ENCODE results near the gene CPXCR1.
"Not testable (repeated sequence)": the region's sequence is repeated elsewhere in the genome, so short reads cannot be mapped to it uniquely, and the experiment has no call there.

The CPXCR1 gene

DNA sequence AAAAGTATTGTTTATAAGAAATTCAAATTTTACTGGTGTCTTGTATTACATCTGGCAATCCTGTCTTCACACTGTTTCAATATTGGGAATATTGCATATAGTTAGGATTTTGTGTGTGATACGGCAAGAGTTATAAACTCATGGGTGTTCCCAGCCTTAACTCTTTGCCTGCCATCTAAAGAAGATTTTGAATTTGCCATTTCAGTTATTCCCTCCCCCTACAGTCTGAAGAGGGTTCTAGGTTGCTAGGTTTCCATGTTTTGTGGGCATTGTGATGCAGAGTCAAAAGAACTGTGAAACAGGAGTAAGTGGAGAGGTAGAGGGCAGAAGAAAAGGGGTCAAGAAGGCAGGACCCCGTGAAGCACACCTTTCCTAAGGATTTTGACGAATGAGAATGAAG is at the start of gene CPXCR1:
Gene CPXCR1, plus strand, starts transcription at position 301 of the 400 bp plus-strand sequence. CDS start 6,190 bp downstream, outside the sequence.
- DNase-seq (ENCODE audit: low spot score), result no peak

- no peak for DNase-seq (ENCODE audit: low spot score)
Measured at GRCh38 chrX:88735835-88736234, 11.2 kb upstream of the CPXCR1 start.

- not testable (repeated sequence) for DNase-seq (ENCODE audit: low spot score)
Measured at GRCh38 chrX:88746215-88746614, 810 bp upstream of the CPXCR1 start.

DNA sequence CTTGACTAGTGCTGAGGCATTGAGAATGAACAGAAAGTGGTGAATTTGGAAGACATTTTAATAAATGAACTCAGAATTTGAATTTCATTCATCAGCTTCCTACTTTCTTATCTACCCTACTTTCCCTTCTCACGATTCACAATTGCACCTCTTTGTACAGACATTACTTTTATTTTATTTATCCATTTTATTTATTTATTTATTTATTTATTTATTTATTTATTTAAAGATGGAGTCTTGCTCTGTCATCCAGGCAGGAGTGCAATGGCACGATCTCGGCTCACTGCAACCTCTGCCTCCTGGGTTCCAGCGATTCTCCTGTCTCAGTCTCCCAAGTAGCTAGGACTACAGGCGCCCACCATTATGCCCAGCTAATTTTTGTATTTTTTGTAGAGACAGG is 5.3 kb downstream of the CPXCR1 start:
- not testable (repeated sequence) for DNase-seq (ENCODE audit: low spot score)

DNA sequence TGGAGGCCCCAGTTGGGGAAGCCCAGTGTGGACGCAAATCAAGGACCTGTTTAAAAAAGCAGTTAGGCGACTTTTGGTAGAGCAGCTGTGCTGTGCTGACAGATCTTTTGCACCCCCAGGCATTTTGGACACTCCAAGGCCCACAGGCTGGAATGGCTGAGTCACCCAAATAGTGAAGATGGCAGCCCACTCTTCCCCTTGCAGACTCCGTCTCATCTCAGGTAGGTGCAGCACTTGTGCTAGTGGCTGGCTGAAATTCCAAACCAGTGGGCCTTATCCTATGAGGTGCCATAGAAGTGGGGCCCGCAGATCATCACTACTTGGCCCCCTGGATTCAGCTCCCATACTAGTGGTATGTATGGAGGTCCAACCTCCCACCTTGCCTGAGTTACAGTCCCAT is 42.8 kb downstream of the CPXCR1 start:
- no peak for DNase-seq (ENCODE audit: low spot score)

All from COLO829 (cell line).